Kidney (tissue), 14 donors: Measurements from ENCODE around the gene TRIM13. TPM values are rescaled to one million over a fixed set of nuclear protein-coding genes. Genes with fewer than 3 reads are reported as not detected.

Experiments
- DNase-seq, 5 donors: peaks; one replicate each; pipeline ENCODE4 v3.0.0-alpha.2; 2013 to 2020
- FAIRE-seq: peaks from 2 replicates; lab custom pipeline; 2012; peaks lifted over from hg19 to GRCh38; lab: Jason Lieb, UNC
- H3K27ac ChIP-seq, 2 donors: one replicate each; pipeline ENCODE4 v1.7.0; 2013; ENCODE audit warnings: low read depth in 2 of 2, low read length in 2 of 2, inconsistent platforms in 1 of 2
- H3K27me3 ChIP-seq: one replicate; pipeline ENCODE4 v1.7.1; 2013; ENCODE audit warnings: low read length, inconsistent platforms; ENCODE audit not compliant: control insufficient read depth, insufficient read depth
- H3K36me3 ChIP-seq, 3 donors: one replicate each; pipeline versions ENCODE4 v1.7.0 to v1.7.1; 2013; ENCODE audit warnings: low read length in 3 of 3, control low read depth in 1 of 3, inconsistent platforms in 1 of 3; ENCODE audit not compliant: insufficient read depth in 3 of 3, control insufficient read depth in 2 of 3
- H3K4me1 ChIP-seq, 3 donors: one replicate each; pipeline versions ENCODE4 v1.7.0 to v1.7.1; 2013; ENCODE audit warnings: low read length in 3 of 3, inconsistent platforms in 1 of 3, low read depth in 1 of 3; ENCODE audit not compliant: control insufficient read depth in 2 of 3, insufficient read depth in 2 of 3
- H3K4me3 ChIP-seq, 3 donors: one replicate each; pipeline versions ENCODE4 v1.7.0 to v1.8.1; 2013; ENCODE audit warnings: low read length in 3 of 3, control low read depth in 1 of 3, inconsistent platforms in 1 of 3
- H3K9ac ChIP-seq, 3 donors: one replicate each; pipeline versions ENCODE4 v1.7.0 to v1.7.1; 2013; ENCODE audit warnings: low read length in 3 of 3, control low read depth in 1 of 3, inconsistent platforms in 1 of 3
- H3K9me3 ChIP-seq, 3 donors: one replicate each; pipeline versions ENCODE4 v1.7.0 to v1.7.1; 2013; ENCODE audit warnings: low read length in 3 of 3, control low read depth in 1 of 3, inconsistent platforms in 1 of 3; ENCODE audit not compliant: control insufficient read depth in 2 of 3, insufficient read depth in 1 of 3
- intact Hi-C: fragments of 100-400 bp; cut with DNase I; formaldehyde crosslinking; loops from one replicate; pipeline ENCODE4 v1.11.1; 2022
- polyA plus RNA-seq: library from polyadenylated mRNA; stranded (reverse); fragments of 350-450 nt; fragmentation: Illumina TruSeq; extraction: RNeasy Lipid Tissue Mini Kit (QIAGEN cat#74804); gene quantifications from one replicate; pipeline ENCODE4 v1.2.3, GENCODE V29; 2014; ENCODE audit warnings: low read depth, low replicate concordance; ENCODE audit not compliant: insufficient read depth
- total RNA-seq: library from RNA; stranded (reverse); fragmentation: NEBNext Ultra II Directional; extraction: Animal tissue kit (Norgen Biotek cat#: 25700); gene quantifications from one replicate; pipeline ENCODE4 v1.2.1, GENCODE V29; 2021
- TF ChIP-seq, protein P1 (sequence below): IDR thresholded peaks from 3 replicates; pipeline ENCODE4 v1.5.1; 2012; ENCODE audit warnings: mild to moderate bottlenecking, moderate library complexity, borderline replicate concordance; ENCODE audit not compliant: insufficient read depth; ENCODE audit errors: extremely low read depth
- donor health status: control.
- donor health status: control.
- donor health status: control.
- donor health status: control.
- donor health status: control.
- donor health status: DM: yes; HTN: yes; CAD: no.
- donor health status: Normal renal cell carcinoma (clear cell type).

Gene TRIM13
- total and polyA plus RNA-seq, 2 donors from 2014 or later: 28.2 to 29.9 TPM

DNA sequence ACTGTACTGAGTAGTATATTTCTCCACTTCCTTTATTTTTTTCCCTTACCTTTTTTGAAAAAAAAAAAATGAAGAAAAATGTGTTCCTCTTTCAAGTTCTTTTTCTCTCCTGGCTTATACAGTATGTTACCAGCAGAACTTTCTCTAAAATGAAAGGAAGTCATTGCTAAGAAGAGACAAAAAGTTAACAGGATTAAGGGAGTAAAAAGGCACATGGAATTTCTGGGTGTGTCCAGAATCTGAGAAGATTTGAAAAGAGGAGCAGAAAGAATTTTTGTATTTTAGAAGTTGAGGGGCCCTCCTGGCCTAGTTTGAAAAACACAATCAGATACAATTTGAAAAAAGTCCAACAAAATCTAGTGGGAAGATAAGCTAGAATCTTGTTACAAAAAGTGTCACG is 21.0 kb upstream of the TRIM13 start:
- no peak overlapping the region for H3K4me3 ChIP-seq
- no peaks in the 10 kb centered on the region for H3K9me3 ChIP-seq
- TF ChIP-seq, protein P1, sequence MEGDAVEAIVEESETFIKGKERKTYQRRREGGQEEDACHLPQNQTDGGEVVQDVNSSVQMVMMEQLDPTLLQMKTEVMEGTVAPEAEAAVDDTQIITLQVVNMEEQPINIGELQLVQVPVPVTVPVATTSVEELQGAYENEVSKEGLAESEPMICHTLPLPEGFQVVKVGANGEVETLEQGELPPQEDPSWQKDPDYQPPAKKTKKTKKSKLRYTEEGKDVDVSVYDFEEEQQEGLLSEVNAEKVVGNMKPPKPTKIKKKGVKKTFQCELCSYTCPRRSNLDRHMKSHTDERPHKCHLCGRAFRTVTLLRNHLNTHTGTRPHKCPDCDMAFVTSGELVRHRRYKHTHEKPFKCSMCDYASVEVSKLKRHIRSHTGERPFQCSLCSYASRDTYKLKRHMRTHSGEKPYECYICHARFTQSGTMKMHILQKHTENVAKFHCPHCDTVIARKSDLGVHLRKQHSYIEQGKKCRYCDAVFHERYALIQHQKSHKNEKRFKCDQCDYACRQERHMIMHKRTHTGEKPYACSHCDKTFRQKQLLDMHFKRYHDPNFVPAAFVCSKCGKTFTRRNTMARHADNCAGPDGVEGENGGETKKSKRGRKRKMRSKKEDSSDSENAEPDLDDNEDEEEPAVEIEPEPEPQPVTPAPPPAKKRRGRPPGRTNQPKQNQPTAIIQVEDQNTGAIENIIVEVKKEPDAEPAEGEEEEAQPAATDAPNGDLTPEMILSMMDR: no peak
- intact Hi-C loops: no loop called here
- H3K4me1 ChIP-seq: no peaks in the 10 kb centered on the region
- no peaks in the 10 kb centered on the region for H3K27me3 ChIP-seq
- no peak for FAIRE-seq
- H3K36me3 ChIP-seq: no peaks in the 10 kb centered on the region
- no peak overlapping the region for H3K27ac ChIP-seq
- no peak for DNase-seq
- H3K9ac ChIP-seq: no peak overlapping the region

DNA sequence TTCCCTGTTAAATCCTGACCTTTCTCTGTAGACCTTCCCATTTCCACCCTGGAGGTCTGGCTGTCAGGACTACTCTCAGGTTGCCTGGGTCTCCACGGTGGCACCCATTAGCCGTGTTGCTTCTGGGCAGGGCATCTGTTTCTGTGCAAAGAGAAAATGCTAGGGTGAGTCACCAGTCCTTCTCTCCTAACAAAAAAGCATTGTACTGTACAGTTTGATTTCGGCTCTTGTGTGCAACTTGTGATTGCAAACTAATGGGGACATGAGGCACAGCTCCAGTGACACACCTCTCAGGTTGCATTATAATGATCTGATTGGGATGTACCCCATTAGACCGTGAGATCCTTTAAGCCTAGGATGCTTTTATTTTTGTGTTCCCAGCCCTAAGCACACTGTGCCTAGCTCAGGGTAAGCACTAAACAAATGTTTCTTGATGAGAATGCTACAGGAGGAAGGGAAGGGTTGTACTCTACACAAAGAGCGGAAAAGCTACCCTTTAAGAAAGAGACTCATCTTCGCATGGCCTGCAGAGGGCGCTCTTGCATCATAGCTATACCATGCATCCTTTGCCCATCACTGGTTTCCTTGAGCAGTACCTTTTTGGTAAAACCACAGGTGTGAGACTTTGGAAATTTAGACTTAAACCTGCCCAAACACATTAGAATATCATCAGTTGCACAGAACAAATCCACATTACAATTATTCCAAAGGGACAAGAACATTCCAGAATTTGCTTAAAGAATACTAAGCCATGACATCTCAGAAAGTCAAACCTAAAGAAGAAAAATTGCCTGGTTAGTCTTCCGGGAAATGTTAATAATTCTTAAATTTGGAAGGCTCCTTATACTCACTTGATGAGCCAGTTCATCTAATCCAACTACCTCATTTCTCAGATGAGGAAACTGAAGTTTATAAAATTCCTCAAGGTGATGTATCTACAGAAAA is 20.3 kb upstream of the TRIM13 start:
- DNase-seq (peak; percentile 67 to 88 (median 80)), FAIRE-seq (no peak)
- no peaks in the 10 kb centered on the region for H3K4me1 ChIP-seq
- H3K9ac ChIP-seq: no peak overlapping the region
- no peaks in the 10 kb centered on the region for H3K27me3 ChIP-seq
- H3K9me3 ChIP-seq: no peaks in the 10 kb centered on the region
- TF ChIP-seq, protein P1: peak; percentile 90
- no peaks in the 10 kb centered on the region for H3K36me3 ChIP-seq
- intact Hi-C loops: no loop called here
- no peak overlapping the region for H3K27ac ChIP-seq
- H3K4me3 ChIP-seq: no peak overlapping the region

DNA sequence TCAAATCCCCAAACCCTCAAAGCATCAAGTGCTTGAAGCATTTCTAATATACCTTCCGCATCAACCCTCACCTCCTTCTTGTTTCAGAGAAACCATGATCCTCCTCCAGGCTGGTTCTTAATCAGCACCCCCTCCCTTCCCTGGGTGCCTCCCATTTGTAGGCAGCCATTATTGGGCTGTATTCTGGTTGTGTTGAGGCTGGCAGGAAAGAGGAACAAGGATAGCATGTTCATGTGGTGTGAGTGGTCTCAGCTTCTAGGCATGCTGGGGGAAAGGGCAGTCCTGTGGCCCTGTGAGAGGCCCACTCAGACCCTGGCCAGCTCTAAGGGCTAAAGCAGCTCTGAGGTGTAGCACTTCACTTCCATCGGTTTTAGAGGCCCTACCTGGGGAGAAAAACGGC is 18.9 kb upstream of the TRIM13 start:
- TF ChIP-seq, protein P1: no peak
- FAIRE-seq (no peak), DNase-seq (no peak)
- Histone ChIP-seq H3K36me3 (no peaks in the 10 kb centered on the region), H3K27me3 (no peaks in the 10 kb centered on the region), H3K27ac (no peak overlapping the region), H3K9me3 (no peaks in the 10 kb centered on the region), H3K4me1 (no peaks in the 10 kb centered on the region), H3K9ac (no peak overlapping the region), H3K4me3 (no peak overlapping the region)
- intact Hi-C loops: no loop called here
